Measurements from ENCODE around the gene ADGRL3. TPM values are rescaled to one million over a fixed set of nuclear protein-coding genes. Genes with fewer than 3 reads are reported as not detected.

The ADGRL3 gene
- total and polyA plus RNA-seq, 4 donors, result 0.07 to 1.7 (median 0.82) TPM

DNA sequence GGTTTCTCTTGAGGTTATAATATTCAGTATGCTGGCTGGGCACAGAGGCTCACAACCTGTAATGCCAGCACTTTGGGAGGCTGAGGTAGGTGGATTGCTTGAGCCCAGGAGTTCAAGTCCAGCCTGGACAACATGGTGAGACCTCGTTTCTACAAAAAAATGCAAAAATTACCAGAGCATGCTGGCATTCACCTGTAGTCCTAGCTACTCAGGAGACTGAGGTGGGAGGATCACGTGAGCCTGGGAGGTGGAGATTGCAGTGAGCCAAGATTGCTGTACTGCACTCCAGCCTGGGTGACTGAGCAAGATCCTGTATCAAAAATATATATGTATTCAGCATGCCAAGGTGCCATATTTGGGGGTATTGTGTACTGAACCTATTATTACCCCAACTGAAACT is 552.5 kb downstream of the ADGRL3 start:
- H3K27ac ChIP-seq (ENCODE audit: low read depth in 1 of 2, low read length in 2 of 2), result no peak overlapping the region
- no peaks in the 10 kb centered on the region for H3K4me1 ChIP-seq (ENCODE audit: control insufficient read depth in 4 of 4, insufficient read depth in 4 of 4, low read length in 3 of 4)
- DNase-seq (ENCODE audit: low spot score), result no peak
- H3K9me3 ChIP-seq (ENCODE audit: control insufficient read depth in 4 of 4, low read length in 3 of 4), result no peaks in the 10 kb centered on the region
- 74% methylated on average over 2 of the region's 2 CpGs for WGBS
- H3K9ac ChIP-seq (ENCODE audit: low read depth in 1 of 2, low read length in 2 of 2), result no peak overlapping the region
- no peaks in the 10 kb centered on the region for H3K36me3 ChIP-seq (ENCODE audit: control insufficient read depth in 4 of 4, insufficient read depth in 3 of 4, low read depth in 1 of 4, low read length in 3 of 4)
- H3K4me3 ChIP-seq (ENCODE audit: low read depth in 1 of 3, low read length in 3 of 3), result no peak overlapping the region
- no peaks in the 10 kb centered on the region for H3K27me3 ChIP-seq (ENCODE audit: control insufficient read depth in 4 of 4, insufficient read depth in 4 of 4, low read length in 3 of 4)
- TF ChIP-seq RAD21 (IDR thresholded peaks at IDR 0.05), result no peak
- TF ChIP-seq SP1 (IDR thresholded peaks at IDR 0.05), result no peak
- TF ChIP-seq, protein P1, sequence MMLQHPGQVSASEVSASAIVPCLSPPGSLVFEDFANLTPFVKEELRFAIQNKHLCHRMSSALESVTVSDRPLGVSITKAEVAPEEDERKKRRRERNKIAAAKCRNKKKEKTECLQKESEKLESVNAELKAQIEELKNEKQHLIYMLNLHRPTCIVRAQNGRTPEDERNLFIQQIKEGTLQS (IDR thresholded peaks at IDR 0.05), result no peak
- TF ChIP-seq HNF4G (IDR thresholded peaks at IDR 0.05), result no peak
- TF ChIP-seq, protein P2, sequence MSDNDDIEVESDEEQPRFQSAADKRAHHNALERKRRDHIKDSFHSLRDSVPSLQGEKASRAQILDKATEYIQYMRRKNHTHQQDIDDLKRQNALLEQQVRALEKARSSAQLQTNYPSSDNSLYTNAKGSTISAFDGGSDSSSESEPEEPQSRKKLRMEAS (IDR thresholded peaks at IDR 0.05), result no peak
- TF ChIP-seq, protein P3, sequence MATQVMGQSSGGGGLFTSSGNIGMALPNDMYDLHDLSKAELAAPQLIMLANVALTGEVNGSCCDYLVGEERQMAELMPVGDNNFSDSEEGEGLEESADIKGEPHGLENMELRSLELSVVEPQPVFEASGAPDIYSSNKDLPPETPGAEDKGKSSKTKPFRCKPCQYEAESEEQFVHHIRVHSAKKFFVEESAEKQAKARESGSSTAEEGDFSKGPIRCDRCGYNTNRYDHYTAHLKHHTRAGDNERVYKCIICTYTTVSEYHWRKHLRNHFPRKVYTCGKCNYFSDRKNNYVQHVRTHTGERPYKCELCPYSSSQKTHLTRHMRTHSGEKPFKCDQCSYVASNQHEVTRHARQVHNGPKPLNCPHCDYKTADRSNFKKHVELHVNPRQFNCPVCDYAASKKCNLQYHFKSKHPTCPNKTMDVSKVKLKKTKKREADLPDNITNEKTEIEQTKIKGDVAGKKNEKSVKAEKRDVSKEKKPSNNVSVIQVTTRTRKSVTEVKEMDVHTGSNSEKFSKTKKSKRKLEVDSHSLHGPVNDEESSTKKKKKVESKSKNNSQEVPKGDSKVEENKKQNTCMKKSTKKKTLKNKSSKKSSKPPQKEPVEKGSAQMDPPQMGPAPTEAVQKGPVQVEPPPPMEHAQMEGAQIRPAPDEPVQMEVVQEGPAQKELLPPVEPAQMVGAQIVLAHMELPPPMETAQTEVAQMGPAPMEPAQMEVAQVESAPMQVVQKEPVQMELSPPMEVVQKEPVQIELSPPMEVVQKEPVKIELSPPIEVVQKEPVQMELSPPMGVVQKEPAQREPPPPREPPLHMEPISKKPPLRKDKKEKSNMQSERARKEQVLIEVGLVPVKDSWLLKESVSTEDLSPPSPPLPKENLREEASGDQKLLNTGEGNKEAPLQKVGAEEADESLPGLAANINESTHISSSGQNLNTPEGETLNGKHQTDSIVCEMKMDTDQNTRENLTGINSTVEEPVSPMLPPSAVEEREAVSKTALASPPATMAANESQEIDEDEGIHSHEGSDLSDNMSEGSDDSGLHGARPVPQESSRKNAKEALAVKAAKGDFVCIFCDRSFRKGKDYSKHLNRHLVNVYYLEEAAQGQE (IDR thresholded peaks at IDR 0.05), result no peak
- TF ChIP-seq JUND (IDR thresholded peaks at IDR 0.05), result no peak
- no peak for TF ChIP-seq FOXA1 (IDR thresholded peaks at IDR 0.05)
- no peak for TF ChIP-seq RXRA (IDR thresholded peaks at IDR 0.05)
- no peak for TF ChIP-seq FOXA2 (IDR thresholded peaks at IDR 0.05)
- TF ChIP-seq GABPA (IDR thresholded peaks at IDR 0.05 in 1 of 2, conservative IDR thresholded peaks at IDR 0.05 in 1 of 2), result no peak
- no peak for TF ChIP-seq HNF4A (conservative IDR thresholded peaks at IDR 0.05)
- TF ChIP-seq TAF1 (conservative IDR thresholded peaks at IDR 0.05), result no peak

DNA sequence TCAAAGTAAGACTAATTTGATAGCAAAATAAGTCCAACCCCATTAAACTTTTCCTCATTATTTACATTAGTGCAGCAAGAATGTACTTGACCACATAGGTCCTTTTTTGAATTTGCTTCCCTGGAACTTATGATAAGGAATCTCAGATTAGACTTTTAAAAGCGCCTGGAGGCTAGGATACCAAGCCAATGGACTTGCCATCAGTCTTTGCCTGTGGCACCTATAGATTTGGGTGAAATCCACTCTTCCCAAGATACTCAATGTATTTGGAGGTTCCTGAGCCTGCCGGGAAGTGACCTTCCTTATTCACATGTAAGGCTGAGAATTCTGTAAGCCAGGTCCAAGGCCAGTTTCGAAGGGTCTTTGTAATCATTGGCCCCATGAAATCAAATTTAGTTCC is 553.6 kb downstream of the ADGRL3 start:
- DNase-seq (ENCODE audit: low spot score), result no peak
- Histone ChIP-seq H3K9me3 (ENCODE audit: control insufficient read depth in 4 of 4, low read length in 3 of 4) (no peaks in the 10 kb centered on the region), H3K9ac (ENCODE audit: low read depth in 1 of 2, low read length in 2 of 2) (no peak overlapping the region), H3K4me1 (ENCODE audit: control insufficient read depth in 4 of 4, insufficient read depth in 4 of 4, low read length in 3 of 4) (no peaks in the 10 kb centered on the region), H3K27me3 (ENCODE audit: control insufficient read depth in 4 of 4, insufficient read depth in 4 of 4, low read length in 3 of 4) (no peaks in the 10 kb centered on the region), H3K4me3 (ENCODE audit: low read depth in 1 of 3, low read length in 3 of 3) (no peak overlapping the region), H3K27ac (ENCODE audit: low read depth in 1 of 2, low read length in 2 of 2) (no peak overlapping the region), H3K36me3 (ENCODE audit: control insufficient read depth in 4 of 4, insufficient read depth in 3 of 4, low read depth in 1 of 4, low read length in 3 of 4) (no peaks in the 10 kb centered on the region)
- 90% methylated on average over 3 of the region's 3 CpGs for WGBS
- TF ChIP-seq, protein P3 (IDR thresholded peaks at IDR 0.05), result no peak
- TF ChIP-seq, protein P4, sequence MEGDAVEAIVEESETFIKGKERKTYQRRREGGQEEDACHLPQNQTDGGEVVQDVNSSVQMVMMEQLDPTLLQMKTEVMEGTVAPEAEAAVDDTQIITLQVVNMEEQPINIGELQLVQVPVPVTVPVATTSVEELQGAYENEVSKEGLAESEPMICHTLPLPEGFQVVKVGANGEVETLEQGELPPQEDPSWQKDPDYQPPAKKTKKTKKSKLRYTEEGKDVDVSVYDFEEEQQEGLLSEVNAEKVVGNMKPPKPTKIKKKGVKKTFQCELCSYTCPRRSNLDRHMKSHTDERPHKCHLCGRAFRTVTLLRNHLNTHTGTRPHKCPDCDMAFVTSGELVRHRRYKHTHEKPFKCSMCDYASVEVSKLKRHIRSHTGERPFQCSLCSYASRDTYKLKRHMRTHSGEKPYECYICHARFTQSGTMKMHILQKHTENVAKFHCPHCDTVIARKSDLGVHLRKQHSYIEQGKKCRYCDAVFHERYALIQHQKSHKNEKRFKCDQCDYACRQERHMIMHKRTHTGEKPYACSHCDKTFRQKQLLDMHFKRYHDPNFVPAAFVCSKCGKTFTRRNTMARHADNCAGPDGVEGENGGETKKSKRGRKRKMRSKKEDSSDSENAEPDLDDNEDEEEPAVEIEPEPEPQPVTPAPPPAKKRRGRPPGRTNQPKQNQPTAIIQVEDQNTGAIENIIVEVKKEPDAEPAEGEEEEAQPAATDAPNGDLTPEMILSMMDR (IDR thresholded peaks at IDR 0.05; ENCODE audit: low read depth, low read length, missing input control), result no peak
- TF ChIP-seq HNF4A (conservative IDR thresholded peaks at IDR 0.05) (no peak), YY1 (IDR thresholded peaks at IDR 0.05) (no peak), RAD21 (IDR thresholded peaks at IDR 0.05) (no peak), FOXA2 (IDR thresholded peaks at IDR 0.05) (no peak), JUND (IDR thresholded peaks at IDR 0.05) (no peak), GABPA (IDR thresholded peaks at IDR 0.05 in 1 of 2, conservative IDR thresholded peaks at IDR 0.05 in 1 of 2) (no peak), NR2F2 (IDR thresholded peaks at IDR 0.05) (no peak), FOXA1 (IDR thresholded peaks at IDR 0.05) (no peak), TAF1 (conservative IDR thresholded peaks at IDR 0.05) (no peak), SP1 (IDR thresholded peaks at IDR 0.05) (no peak), RXRA (IDR thresholded peaks at IDR 0.05) (no peak), EGR1 (IDR thresholded peaks at IDR 0.05; ENCODE audit: low read depth in 2 of 2) (no peak)
- TF ChIP-seq, protein P2 (IDR thresholded peaks at IDR 0.05), result no peak
- TF ChIP-seq, protein P1 (IDR thresholded peaks at IDR 0.05), result no peak
- TF ChIP-seq, protein P5, sequence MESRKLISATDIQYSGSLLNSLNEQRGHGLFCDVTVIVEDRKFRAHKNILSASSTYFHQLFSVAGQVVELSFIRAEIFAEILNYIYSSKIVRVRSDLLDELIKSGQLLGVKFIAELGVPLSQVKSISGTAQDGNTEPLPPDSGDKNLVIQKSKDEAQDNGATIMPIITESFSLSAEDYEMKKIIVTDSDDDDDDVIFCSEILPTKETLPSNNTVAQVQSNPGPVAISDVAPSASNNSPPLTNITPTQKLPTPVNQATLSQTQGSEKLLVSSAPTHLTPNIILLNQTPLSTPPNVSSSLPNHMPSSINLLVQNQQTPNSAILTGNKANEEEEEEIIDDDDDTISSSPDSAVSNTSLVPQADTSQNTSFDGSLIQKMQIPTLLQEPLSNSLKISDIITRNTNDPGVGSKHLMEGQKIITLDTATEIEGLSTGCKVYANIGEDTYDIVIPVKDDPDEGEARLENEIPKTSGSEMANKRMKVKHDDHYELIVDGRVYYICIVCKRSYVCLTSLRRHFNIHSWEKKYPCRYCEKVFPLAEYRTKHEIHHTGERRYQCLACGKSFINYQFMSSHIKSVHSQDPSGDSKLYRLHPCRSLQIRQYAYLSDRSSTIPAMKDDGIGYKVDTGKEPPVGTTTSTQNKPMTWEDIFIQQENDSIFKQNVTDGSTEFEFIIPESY (IDR thresholded peaks at IDR 0.05), result no peak

Measured in liver (tissue), 9 donors.